HCEC 1CT (cell line): ENCODE results near the gene CLEC11A.
"Not testable (repeated sequence)": the region's sequence is repeated elsewhere in the genome, so short reads cannot be mapped to it uniquely, and the experiment has no call there.

Experiments used
- DNase-seq: peaks from one replicate; pipeline ENCODE4 v3.0.0-alpha.2; 2017

Gene CLEC11A

GRCh38 chr19:50763521-50763920 is 40.4 kb downstream of the CLEC11A start:
- not testable (repeated sequence) for DNase-seq

GRCh38 chr19:50764409-50764808 is 41.2 kb downstream of the CLEC11A start:
- DNase-seq, result no peak

GRCh38 chr19:50766746-50767145 is 43.6 kb downstream of the CLEC11A start:
- not testable (repeated sequence) for DNase-seq

- not testable (repeated sequence) for DNase-seq
These were observed 44.1 kb downstream of the CLEC11A start for GRCh38 chr19:50767263-50767662.

GRCh38 chr19:50768277-50768676 is 45.1 kb downstream of the CLEC11A start:
- no peak for DNase-seq

- not testable (repeated sequence) for DNase-seq
These were observed 47.0 kb downstream of the CLEC11A start, which contains the start of gene GPR32 for GRCh38 chr19:50770164-50770563. Gene GPR32, plus strand, starts transcription at chr19:50770464. Its CDS starts 137 bp downstream, at chr19:50770601.

- DNase-seq, result no peak
These were observed 47.7 kb downstream of the CLEC11A start for GRCh38 chr19:50770888-50771287.

GRCh38 chr19:50772476-50772875 is 49.3 kb downstream of the CLEC11A start:
- peak; percentile 12 for DNase-seq

GRCh38 chr19:50772912-50773311 is 49.7 kb downstream of the CLEC11A start:
- DNase-seq, result not testable (repeated sequence)

- DNase-seq, result not testable (repeated sequence)
These were observed 50.3 kb downstream of the CLEC11A start for GRCh38 chr19:50773454-50773853.
